ENCODE data around the gene PGAP2.

The PGAP2 gene

GRCh38 chr11:3865388-3866193, 57.2 kb downstream of the PGAP2 start:
- Histone ChIP-seq H3K36me3 (replicated peaks; ENCODE audit: insufficient read depth, low read length) (no peaks in the 10 kb centered on the region), H3K27me3 (replicated peaks; ENCODE audit: insufficient read depth, low read length) (no peaks in the 10 kb centered on the region), H4K20me1 (ENCODE audit: insufficient read depth, low read length) (peaks cover 3% of the 10 kb centered on the region), H3K27ac (ENCODE audit: low read length) (peak overlapping the region; percentile 23; the same call in 1 of the 2 replicates), H3K79me2 (ENCODE audit: low read length) (peaks cover 99% of the 10 kb centered on the region), H3K9ac (ENCODE audit: low read length) (no peak overlapping the region), H3K4me3 (ENCODE audit: low read length) (no peak overlapping the region), H3F3A (ENCODE audit: insufficient read depth, low read length) (peaks cover 34% of the 10 kb centered on the region), H2AFZ (ENCODE audit: low read length) (no peak overlapping the region), H3K4me2 (ENCODE audit: low read depth, low read length) (peak overlapping the region; percentile 13; the same call in 1 of the 2 replicates), H3K9me3 (replicated peaks; ENCODE audit: insufficient read depth, low read length) (no peaks in the 10 kb centered on the region), H3K4me1 (ENCODE audit: low read length) (peaks cover 61% of the 10 kb centered on the region), H3K9me2 (replicated peaks; ENCODE audit: insufficient read depth, low read length) (no peaks in the 10 kb centered on the region)
- no peak for TF ChIP-seq EZH2 (optimal IDR thresholded peaks at IDR 0.05; ENCODE audit: low read depth, low read length)
- no peak for TF ChIP-seq EZH2phosphoT487 (IDR thresholded peaks at IDR 0.05; ENCODE audit: low read length)
- TF ChIP-seq CTCF (IDR thresholded peaks at IDR 0.05; ENCODE audit: low read length), result no peak
- DNase-seq, result no peak

- no peaks in the 10 kb centered on the region for H3K9me2 ChIP-seq (replicated peaks; ENCODE audit: insufficient read depth, low read length)
- H3K36me3 ChIP-seq (replicated peaks; ENCODE audit: insufficient read depth, low read length), result no peaks in the 10 kb centered on the region
- H2AFZ ChIP-seq (ENCODE audit: low read length), result no peak overlapping the region
- H3K9ac ChIP-seq (ENCODE audit: low read length), result no peak overlapping the region
- H3K9me3 ChIP-seq (replicated peaks; ENCODE audit: insufficient read depth, low read length), result no peaks in the 10 kb centered on the region
- TF ChIP-seq CTCF (IDR thresholded peaks at IDR 0.05; ENCODE audit: low read length), result no peak
- TF ChIP-seq EZH2 (optimal IDR thresholded peaks at IDR 0.05; ENCODE audit: low read depth, low read length), result no peak
- no peak for TF ChIP-seq EZH2phosphoT487 (IDR thresholded peaks at IDR 0.05; ENCODE audit: low read length)
- peak overlapping the region; percentile 13; the same call in 1 of the 2 replicates for H3K4me2 ChIP-seq (ENCODE audit: low read depth, low read length)
- H3K4me1 ChIP-seq (ENCODE audit: low read length), result peaks cover 60% of the 10 kb centered on the region
- peaks cover 3% of the 10 kb centered on the region for H4K20me1 ChIP-seq (ENCODE audit: insufficient read depth, low read length)
- H3K27ac ChIP-seq (ENCODE audit: low read length), result peak overlapping the region; percentile 23; the same call in 1 of the 2 replicates
- peaks cover 99% of the 10 kb centered on the region for H3K79me2 ChIP-seq (ENCODE audit: low read length)
- no peaks in the 10 kb centered on the region for H3K27me3 ChIP-seq (replicated peaks; ENCODE audit: insufficient read depth, low read length)
- no peak for DNase-seq
- peaks cover 33% of the 10 kb centered on the region for H3F3A ChIP-seq (ENCODE audit: insufficient read depth, low read length)
- H3K4me3 ChIP-seq (ENCODE audit: low read length), result no peak overlapping the region
Measured at GRCh38 chr11:3866206-3866605, 57.8 kb downstream of the PGAP2 start.

- peak overlapping the region; percentile 43 for H3K4me2 ChIP-seq (ENCODE audit: low read depth, low read length)
- H4K20me1 ChIP-seq (ENCODE audit: insufficient read depth, low read length), result peaks cover 3% of the 10 kb centered on the region
- H3K9ac ChIP-seq (ENCODE audit: low read length), result no peak overlapping the region
- H3K27ac ChIP-seq (ENCODE audit: low read length), result peak overlapping the region; percentile 52; the same call in 1 of the 2 replicates
- no peak for TF ChIP-seq CTCF (IDR thresholded peaks at IDR 0.05; ENCODE audit: low read length)
- no peak for TF ChIP-seq EZH2 (optimal IDR thresholded peaks at IDR 0.05; ENCODE audit: low read depth, low read length)
- no peak for TF ChIP-seq EZH2phosphoT487 (IDR thresholded peaks at IDR 0.05; ENCODE audit: low read length)
- H3K9me2 ChIP-seq (replicated peaks; ENCODE audit: insufficient read depth, low read length), result no peaks in the 10 kb centered on the region
- H3K4me1 ChIP-seq (ENCODE audit: low read length), result peaks cover 60% of the 10 kb centered on the region
- no peak overlapping the region for H3K4me3 ChIP-seq (ENCODE audit: low read length)
- no peaks in the 10 kb centered on the region for H3K9me3 ChIP-seq (replicated peaks; ENCODE audit: insufficient read depth, low read length)
- no peaks in the 10 kb centered on the region for H3K36me3 ChIP-seq (replicated peaks; ENCODE audit: insufficient read depth, low read length)
- no peak for DNase-seq
- peaks cover 99% of the 10 kb centered on the region for H3K79me2 ChIP-seq (ENCODE audit: low read length)
- H2AFZ ChIP-seq (ENCODE audit: low read length), result no peak overlapping the region
- H3K27me3 ChIP-seq (replicated peaks; ENCODE audit: insufficient read depth, low read length), result no peaks in the 10 kb centered on the region
- peaks cover 33% of the 10 kb centered on the region for H3F3A ChIP-seq (ENCODE audit: insufficient read depth, low read length)
Measured at GRCh38 chr11:3866836-3867208, 58.5 kb downstream of the PGAP2 start.

Data from MM.1S (cell line).